Mesothelial cell of epicardium (in vitro differentiated cells): Measurements from ENCODE around the gene GABARAPL1. TPM values are rescaled to one million over a fixed set of nuclear protein-coding genes. Genes with fewer than 3 reads are reported as not detected.

Experiments used
- DNase-seq, 2 experiments: peaks; one replicate each; pipeline ENCODE4 v3.0.0; 2021; ENCODE audit warnings: low spot score in 2 of 2; ENCODE audit not compliant: unreplicated experiment in 2 of 2
- H3K27ac Mint-ChIP-seq: 2 replicates; pipeline ENCODE4 v1.8.0; 2021; ENCODE audit warnings: mixed read lengths
- H3K27me3 Mint-ChIP-seq: 2 replicates; pipeline ENCODE4 v1.8.0; 2021; ENCODE audit warnings: low read depth, mixed read lengths
- H3K36me3 Mint-ChIP-seq: 2 replicates; pipeline ENCODE4 v1.8.0; 2021; ENCODE audit warnings: mixed read lengths
- H3K4me1 Mint-ChIP-seq: 2 replicates; pipeline ENCODE4 v1.8.0; 2021; ENCODE audit warnings: mixed read lengths
- H3K4me3 Mint-ChIP-seq: 2 replicates; pipeline ENCODE4 v1.8.0; 2021; ENCODE audit warnings: mild to moderate bottlenecking, moderate library complexity, mixed read lengths
- H3K9me3 Mint-ChIP-seq: 2 replicates; pipeline ENCODE4 v1.8.0; 2021; ENCODE audit warnings: mixed read lengths
- total RNA-seq: library from RNA; stranded (reverse); gene quantifications from 3 replicates; pipeline ENCODE4 v1.2.1, GENCODE V29; 2021
- TF ChIP-seq, protein P1 (sequence below): fragments of 200-600 bp; sonication (generic); IDR thresholded peaks from one replicate; pipeline ENCODE4 v1.5.0; 2021; ENCODE audit warnings: antibody characterized with exemption; ENCODE audit not compliant: unreplicated experiment

The GABARAPL1 gene
- total RNA-seq, 1 donor from 2014 or later: 100 TPM

DNA sequence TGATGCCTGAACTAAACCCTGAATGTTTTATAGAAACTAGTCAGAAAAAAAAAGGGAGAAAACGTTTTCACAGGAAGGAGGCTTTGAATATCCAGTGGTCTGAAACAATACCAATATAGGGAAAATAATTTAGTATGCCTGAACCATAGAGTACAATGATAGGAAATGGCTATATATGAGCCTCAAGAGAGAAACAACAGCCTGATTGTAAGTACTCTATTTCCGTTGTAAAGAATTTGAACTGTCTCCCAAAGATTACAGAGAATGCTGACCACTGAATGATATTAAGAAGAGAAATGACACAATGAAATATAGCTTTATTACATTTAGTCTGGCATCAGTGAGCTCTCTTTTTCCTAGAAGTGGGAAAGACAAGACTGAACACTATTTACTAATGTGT lies 5.5 kb upstream of the GABARAPL1 start:
- no peaks in the 10 kb centered on the region for H3K27me3 Mint-ChIP-seq
- H3K4me3 Mint-ChIP-seq: no peak overlapping the region
- no peak overlapping the region for H3K27ac Mint-ChIP-seq
- no peaks in the 10 kb centered on the region for H3K9me3 Mint-ChIP-seq
- no peaks in the 10 kb centered on the region for H3K36me3 Mint-ChIP-seq
- no peak for DNase-seq
- H3K4me1 Mint-ChIP-seq: peaks cover 12% of the 10 kb centered on the region
- TF ChIP-seq, protein P1, sequence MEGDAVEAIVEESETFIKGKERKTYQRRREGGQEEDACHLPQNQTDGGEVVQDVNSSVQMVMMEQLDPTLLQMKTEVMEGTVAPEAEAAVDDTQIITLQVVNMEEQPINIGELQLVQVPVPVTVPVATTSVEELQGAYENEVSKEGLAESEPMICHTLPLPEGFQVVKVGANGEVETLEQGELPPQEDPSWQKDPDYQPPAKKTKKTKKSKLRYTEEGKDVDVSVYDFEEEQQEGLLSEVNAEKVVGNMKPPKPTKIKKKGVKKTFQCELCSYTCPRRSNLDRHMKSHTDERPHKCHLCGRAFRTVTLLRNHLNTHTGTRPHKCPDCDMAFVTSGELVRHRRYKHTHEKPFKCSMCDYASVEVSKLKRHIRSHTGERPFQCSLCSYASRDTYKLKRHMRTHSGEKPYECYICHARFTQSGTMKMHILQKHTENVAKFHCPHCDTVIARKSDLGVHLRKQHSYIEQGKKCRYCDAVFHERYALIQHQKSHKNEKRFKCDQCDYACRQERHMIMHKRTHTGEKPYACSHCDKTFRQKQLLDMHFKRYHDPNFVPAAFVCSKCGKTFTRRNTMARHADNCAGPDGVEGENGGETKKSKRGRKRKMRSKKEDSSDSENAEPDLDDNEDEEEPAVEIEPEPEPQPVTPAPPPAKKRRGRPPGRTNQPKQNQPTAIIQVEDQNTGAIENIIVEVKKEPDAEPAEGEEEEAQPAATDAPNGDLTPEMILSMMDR: no peak

DNA sequence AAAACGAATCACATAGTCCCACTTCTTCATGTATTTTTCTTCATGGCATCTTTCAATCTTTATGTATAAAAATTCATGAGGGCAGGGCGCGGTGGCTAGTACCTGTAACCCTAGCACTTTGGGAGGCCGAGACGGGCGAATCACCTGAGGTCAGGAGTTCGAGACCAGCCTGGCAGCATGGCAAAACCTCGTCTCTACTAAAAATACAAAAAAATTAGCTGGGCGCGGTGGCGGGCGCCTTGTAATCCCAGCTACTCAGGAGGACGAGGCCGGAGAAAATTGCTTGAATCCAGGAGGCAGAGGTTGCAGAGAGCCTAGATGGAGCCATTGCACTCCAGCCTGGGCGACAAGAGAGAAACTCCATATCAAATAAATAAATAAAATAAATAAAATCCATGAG lies 2.5 kb upstream of the GABARAPL1 start:
- Mint-ChIP-seq H3K36me3 (no peaks in the 10 kb centered on the region), H3K9me3 (no peaks in the 10 kb centered on the region), H3K27ac (peak overlapping the region; percentile 43), H3K4me3 (no peak overlapping the region), H3K4me1 (peaks cover 19% of the 10 kb centered on the region), H3K27me3 (no peaks in the 10 kb centered on the region)
- no peak for DNase-seq
- TF ChIP-seq, protein P1: no peak

DNA sequence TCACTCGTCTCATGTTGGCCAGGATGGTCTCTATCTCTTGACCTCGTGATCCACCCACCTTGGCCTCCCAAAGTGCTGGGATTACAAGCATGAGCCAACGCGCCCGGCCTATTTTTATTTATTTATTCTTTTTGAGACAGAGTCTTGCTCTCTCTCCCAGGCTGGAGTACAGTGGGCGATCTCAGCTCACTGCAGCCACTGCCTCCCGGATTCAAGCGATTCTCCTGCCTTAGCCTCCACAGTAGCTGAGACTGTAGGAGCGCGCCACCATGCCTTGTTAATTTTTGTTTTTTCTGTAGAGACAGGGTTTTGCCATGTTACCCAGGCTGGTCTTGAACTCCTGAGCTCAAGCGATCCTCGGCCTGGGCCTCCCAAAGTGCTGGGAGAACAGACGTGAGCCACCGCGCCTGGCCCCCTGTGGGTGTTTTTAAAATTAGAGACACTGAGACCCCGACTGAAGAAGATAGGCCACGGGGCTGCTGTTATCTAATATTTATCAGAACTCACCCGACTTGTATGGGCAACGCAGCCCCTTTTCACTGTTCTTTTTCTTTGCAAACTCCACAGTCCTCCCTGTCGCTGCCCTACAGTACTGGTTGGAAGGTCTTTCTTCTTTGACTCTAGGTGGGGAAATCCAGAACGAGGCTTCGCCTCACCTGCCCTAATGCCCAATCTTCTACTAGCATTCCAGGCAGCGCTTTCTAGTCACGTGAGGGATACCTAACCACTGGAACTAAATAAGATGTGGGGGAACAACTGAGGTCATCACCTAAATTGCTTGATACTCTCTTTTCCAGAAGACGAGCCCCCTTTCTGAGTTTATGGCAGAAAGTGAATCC lies 1.4 kb upstream of the GABARAPL1 start:
- Mint-ChIP-seq H3K36me3 (no peaks in the 10 kb centered on the region), H3K4me3 (no peak overlapping the region), H3K27ac (peak overlapping the region; percentile 100), H3K9me3 (no peaks in the 10 kb centered on the region), H3K27me3 (no peaks in the 10 kb centered on the region), H3K4me1 (peaks cover 22% of the 10 kb centered on the region)
- no peak for DNase-seq
- TF ChIP-seq, protein P1: no peak

DNA sequence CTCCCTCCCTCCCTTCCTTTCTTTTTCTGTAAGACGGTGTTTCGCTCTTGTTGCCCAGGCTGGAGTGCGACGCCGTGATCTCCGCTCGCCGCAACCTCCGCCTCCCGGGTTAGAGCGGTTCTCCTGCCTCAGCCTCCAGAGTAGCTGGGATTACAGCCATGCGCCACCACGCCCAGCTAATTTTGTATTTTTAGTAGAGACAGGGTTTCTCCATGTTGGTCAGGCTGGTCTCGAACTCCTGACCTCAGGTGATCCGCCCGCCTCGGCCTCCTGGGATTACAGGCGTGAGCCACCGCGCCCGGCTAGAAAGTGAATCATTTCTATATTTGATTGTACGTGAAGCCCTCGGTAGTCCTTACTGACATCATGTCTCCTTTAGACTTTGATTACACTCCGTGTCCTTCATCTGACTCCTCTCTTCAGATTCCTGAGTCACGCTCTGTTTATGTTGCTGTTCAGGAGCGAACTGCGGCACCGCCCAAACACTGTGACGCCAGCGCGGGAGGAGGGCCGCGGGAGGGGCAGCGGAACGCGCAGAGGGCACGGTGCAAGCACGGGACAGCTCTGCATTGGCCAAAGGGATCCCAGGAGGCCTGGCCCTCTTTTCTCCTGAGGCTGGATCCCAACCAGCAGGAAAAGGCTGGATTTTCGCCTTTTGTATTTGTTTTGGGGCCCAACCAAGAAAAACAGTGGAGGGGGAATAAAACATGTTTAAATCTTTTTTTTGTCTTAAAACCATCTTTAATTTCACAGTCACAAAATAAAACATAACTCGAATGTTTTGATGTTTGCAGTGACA lies 538 bp upstream of the GABARAPL1 start:
- Mint-ChIP-seq H3K27me3 (no peaks in the 10 kb centered on the region), H3K36me3 (no peaks in the 10 kb centered on the region), H3K27ac (peak overlapping the region; percentile 100), H3K9me3 (no peaks in the 10 kb centered on the region), H3K4me3 (peak overlapping the region; percentile 98), H3K4me1 (peaks cover 22% of the 10 kb centered on the region)
- TF ChIP-seq, protein P1: no peak
- peak; percentile 81 to 92 for DNase-seq

DNA sequence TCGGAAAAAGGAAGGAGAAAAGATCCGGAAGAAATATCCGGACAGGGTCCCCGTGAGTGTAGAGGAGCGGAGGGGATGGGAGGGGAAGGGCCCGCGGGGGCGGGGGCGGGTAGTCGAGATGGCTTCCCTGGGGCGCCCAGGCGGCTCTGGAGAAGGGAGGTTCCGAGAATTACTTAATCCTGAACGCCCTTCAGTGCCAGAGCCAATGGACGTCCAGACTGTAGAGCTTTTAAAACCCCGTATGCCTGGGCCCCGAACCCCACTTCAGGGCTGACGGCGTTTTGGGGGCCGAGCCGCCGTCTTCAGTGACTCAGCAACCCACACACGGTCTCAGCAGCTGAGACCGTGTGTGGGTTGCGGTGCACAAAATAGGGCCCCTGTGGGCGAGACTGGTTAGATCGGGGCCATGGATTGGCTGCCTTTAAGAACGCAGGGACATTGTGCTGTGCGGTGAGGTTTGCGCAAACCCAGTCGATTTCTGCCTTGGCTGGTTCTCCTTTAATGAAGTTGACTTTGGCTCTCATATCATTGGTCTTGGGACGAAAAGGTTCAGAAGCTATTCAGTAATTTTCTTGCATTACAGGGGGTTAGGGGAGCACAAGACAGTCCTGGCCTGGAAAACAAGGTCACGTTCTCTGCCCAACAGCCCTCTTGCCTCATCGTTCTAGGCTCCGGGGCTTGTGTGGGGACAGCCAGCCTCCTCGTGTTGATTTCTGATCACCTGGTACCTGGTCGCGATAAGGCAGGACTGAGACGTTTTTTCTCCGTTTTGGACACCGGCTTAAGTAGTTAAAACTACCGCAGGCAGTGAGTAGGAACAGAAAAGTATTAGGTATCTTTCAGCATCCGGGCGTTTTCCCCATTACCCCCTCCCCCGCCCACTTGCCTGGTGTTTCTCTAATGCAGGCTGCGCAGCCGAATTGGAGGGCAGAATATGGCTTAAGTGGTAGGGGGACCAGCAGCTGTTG lies 775 bp downstream of the GABARAPL1 start:
- TF ChIP-seq, protein P1: no peak
- Mint-ChIP-seq H3K9me3 (no peaks in the 10 kb centered on the region), H3K27me3 (no peaks in the 10 kb centered on the region), H3K27ac (peak overlapping the region; percentile 100), H3K4me3 (peak overlapping the region; percentile 98), H3K36me3 (no peaks in the 10 kb centered on the region), H3K4me1 (peaks cover 22% of the 10 kb centered on the region)
- DNase-seq: peak; percentile 34 to 58
